ENCODE measurements around the gene ERH.
A peak's percentile ranks its signal among the peaks of the same experiment; 100 is the strongest.

ERH gene

DNA sequence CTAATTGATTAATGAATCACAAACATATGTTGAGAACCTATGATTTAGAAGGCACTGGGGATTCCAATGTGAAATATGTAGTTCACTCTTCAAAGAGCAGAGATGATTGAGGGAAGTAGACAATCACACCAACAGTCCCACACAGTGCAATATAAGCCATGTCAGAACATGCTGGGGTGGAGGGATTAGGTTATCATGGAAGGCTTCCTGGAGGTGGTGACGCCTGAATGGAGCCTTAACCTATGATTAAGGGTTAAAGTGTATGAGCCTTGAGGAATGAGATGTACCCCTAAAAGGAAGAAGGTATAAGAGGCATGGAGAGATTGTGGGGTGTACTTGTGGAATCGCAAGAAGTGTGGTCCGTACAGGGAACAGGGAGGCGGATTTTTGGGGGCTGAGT is 31.3 kb downstream of the ERH start:
- no peaks in the 10 kb centered on the region for H3K9me3 ChIP-seq (ENCODE audit: severe bottlenecking)
- no peaks in the 10 kb centered on the region for H3K36me3 ChIP-seq
- no peaks in the 10 kb centered on the region for H3K27me3 ChIP-seq (ENCODE audit: insufficient read depth, low read depth, severe bottlenecking)
- TF ChIP-seq, protein P1, sequence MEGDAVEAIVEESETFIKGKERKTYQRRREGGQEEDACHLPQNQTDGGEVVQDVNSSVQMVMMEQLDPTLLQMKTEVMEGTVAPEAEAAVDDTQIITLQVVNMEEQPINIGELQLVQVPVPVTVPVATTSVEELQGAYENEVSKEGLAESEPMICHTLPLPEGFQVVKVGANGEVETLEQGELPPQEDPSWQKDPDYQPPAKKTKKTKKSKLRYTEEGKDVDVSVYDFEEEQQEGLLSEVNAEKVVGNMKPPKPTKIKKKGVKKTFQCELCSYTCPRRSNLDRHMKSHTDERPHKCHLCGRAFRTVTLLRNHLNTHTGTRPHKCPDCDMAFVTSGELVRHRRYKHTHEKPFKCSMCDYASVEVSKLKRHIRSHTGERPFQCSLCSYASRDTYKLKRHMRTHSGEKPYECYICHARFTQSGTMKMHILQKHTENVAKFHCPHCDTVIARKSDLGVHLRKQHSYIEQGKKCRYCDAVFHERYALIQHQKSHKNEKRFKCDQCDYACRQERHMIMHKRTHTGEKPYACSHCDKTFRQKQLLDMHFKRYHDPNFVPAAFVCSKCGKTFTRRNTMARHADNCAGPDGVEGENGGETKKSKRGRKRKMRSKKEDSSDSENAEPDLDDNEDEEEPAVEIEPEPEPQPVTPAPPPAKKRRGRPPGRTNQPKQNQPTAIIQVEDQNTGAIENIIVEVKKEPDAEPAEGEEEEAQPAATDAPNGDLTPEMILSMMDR (IDR thresholded peaks at IDR 0.05; ENCODE audit: low read depth, low read length) = no peak
- no peak for DNase-seq
- H3K27ac ChIP-seq = no peak overlapping the region
- H3K4me3 ChIP-seq (ENCODE audit: low read depth, low read length) = no peak overlapping the region

DNA sequence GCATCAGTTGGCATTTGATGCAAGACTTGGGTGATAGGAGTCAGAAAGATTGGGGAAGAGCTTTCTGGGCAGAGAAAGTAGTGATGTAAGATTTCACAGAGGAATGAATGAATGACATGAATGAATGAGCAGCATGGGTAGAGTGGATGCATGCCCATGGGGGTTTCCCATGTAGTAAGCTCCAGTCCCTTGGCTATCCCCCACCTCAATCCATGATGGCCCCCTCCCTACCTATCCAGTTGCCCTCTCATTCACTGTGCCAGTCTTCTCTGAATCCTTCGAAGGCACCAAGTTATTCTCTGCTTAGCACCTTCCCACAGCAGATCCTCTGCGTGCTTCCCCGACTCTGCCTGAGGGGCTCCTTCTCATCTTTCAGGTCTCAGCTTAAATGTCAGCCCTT is 32.0 kb downstream of the ERH start:
- TF ChIP-seq, protein P1 (IDR thresholded peaks at IDR 0.05; ENCODE audit: low read depth, low read length) = no peak
- DNase-seq = no peak
- H3K9me3 ChIP-seq (ENCODE audit: severe bottlenecking) = no peaks in the 10 kb centered on the region
- no peak overlapping the region for H3K4me3 ChIP-seq (ENCODE audit: low read depth, low read length)
- H3K27me3 ChIP-seq (ENCODE audit: insufficient read depth, low read depth, severe bottlenecking) = no peaks in the 10 kb centered on the region
- H3K27ac ChIP-seq = no peak overlapping the region
- H3K36me3 ChIP-seq = no peaks in the 10 kb centered on the region

DNA sequence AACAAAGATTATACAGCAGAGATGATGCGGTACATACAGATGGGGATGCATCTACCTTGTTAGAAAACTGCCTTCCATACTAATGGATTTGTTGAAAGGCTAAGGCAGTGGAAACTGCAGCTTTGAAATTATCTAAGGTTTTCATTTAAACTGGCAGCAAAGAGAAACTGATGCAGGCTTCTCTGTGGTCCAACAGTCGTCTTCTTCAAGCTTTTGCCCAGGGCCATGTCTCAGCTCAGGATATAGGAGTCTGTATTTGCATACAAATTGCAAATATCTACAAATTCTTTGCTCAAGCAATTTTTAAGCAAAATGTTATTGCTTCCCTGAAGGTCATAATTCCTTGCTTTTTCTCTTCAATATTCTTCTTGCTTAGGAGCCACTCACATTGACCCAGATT is 33.7 kb downstream of the ERH start:
- Histone ChIP-seq H3K9me3 (ENCODE audit: severe bottlenecking) (no peaks in the 10 kb centered on the region), H3K4me3 (ENCODE audit: low read depth, low read length) (no peak overlapping the region), H3K27me3 (ENCODE audit: insufficient read depth, low read depth, severe bottlenecking) (no peaks in the 10 kb centered on the region), H3K27ac (no peak overlapping the region), H3K36me3 (no peaks in the 10 kb centered on the region)
- TF ChIP-seq, protein P1 (IDR thresholded peaks at IDR 0.05; ENCODE audit: low read depth, low read length) = no peak
- no peak for DNase-seq

DNA sequence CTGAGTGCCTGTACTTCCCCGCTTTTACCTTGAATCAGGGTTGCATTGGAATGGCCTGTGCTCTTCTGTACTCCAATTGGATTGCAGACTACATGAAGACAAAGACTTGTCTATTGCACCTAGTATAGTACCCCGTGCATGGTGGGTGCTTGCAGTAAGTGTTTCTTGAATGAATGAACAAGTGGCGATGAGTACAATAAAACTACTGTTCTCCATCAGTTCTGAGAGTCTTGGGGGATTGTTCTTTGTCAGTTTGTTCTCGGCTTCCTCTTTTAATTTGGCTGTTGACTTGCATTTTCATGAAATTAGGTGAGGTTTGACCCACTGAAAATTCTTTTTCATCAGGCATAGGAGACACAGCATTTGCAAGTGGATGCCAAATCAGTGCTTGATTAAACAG is 34.1 kb downstream of the ERH start:
- Histone ChIP-seq H3K27me3 (ENCODE audit: insufficient read depth, low read depth, severe bottlenecking) (no peaks in the 10 kb centered on the region), H3K36me3 (no peaks in the 10 kb centered on the region), H3K4me3 (ENCODE audit: low read depth, low read length) (no peak overlapping the region), H3K9me3 (ENCODE audit: severe bottlenecking) (no peaks in the 10 kb centered on the region), H3K27ac (no peak overlapping the region)
- no peak for DNase-seq
- TF ChIP-seq, protein P1 (IDR thresholded peaks at IDR 0.05; ENCODE audit: low read depth, low read length) = no peak

DNA sequence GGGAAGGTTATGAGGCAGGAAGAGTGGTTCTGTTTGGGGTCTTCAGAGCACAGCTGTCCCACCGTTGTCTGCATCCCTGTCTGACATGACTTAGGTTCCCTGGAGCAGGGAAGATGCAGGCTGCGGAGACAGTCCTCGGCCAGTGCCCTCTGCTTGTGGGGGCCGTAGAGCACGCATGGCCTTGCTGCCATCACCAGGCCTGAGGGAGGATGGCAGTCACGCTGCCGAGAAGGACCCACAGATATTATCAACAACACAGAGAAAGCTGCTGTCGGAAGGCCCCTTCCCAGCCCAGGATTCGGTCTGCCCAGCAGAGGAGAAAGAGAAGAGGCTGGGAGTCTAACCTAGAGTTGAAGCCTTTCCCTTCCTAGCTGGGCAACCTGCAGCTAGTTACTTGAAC is 35.0 kb downstream of the ERH start:
- H3K9me3 ChIP-seq (ENCODE audit: severe bottlenecking) = no peaks in the 10 kb centered on the region
- TF ChIP-seq, protein P1 (IDR thresholded peaks at IDR 0.05; ENCODE audit: low read depth, low read length) = peak; percentile 81
- no peaks in the 10 kb centered on the region for H3K27me3 ChIP-seq (ENCODE audit: insufficient read depth, low read depth, severe bottlenecking)
- DNase-seq = peak; percentile 54
- H3K27ac ChIP-seq = no peak overlapping the region
- no peak overlapping the region for H3K4me3 ChIP-seq (ENCODE audit: low read depth, low read length)
- H3K36me3 ChIP-seq = no peaks in the 10 kb centered on the region

DNA sequence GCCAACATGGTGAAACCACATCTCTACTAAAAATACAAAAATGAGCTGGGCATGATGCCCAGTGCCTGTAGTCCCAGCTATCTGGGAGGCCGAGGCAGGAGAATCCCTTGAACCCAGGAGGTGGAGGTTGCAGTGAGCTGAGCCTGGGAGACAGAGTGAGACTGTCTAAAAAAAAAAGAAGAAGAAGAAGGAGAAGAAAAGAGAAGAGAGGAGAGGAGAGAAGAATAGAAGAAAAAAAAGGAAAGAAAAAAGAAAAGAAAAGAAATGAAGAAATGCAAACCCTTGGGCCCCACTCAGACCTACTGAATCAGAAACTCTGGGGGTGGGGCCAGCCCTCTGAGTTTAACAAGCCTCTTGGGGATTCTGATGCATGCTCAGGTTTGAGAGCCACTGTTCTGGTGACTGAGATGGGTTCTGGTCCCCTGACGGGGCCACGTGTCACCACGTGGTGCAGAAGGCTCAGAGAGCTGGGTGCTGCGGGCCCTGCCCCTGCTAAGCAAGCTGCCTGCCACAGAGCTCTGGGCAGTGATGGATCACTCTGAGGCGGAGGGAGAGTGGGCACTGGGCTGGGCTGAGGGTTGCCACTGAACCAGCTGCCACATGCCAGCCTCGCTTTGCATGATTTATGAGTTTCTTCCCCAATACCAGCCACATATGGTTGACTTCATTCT is 37.5 kb downstream of the ERH start:
- no peak for DNase-seq
- TF ChIP-seq, protein P1 (IDR thresholded peaks at IDR 0.05; ENCODE audit: low read depth, low read length) = no peak
- Histone ChIP-seq H3K9me3 (ENCODE audit: severe bottlenecking) (no peaks in the 10 kb centered on the region), H3K27ac (no peak overlapping the region), H3K27me3 (ENCODE audit: insufficient read depth, low read depth, severe bottlenecking) (no peaks in the 10 kb centered on the region), H3K36me3 (no peaks in the 10 kb centered on the region), H3K4me3 (ENCODE audit: low read depth, low read length) (no peak overlapping the region)
